GM23338 (cell line): ENCODE results near the gene KCNMB2. TPM values are rescaled to one million over a fixed set of nuclear protein-coding genes. Genes with fewer than 3 reads are reported as not detected.
"Not testable (repeated sequence)": the region's sequence is repeated elsewhere in the genome, so short reads cannot be mapped to it uniquely, and the experiment has no call there.

Experiments used
- ATAC-seq: fragments of 200-7000 bp; cut with Tn5 transposase; 3 replicates; pipeline ENCODE4 v1.9.1; 2020
- DNase-seq: peaks from one replicate; pipeline ENCODE4 v3.0.0-alpha.2; 2015; ENCODE audit warnings: low spot score
- H2AFZ ChIP-seq: fragments of 200-600 bp; sonication (generic); 2 replicates; pipeline ENCODE4 v1.8.0; 2016; ENCODE audit warnings: antibody characterized with exemption, mild to moderate bottlenecking, moderate library complexity
- H3F3A ChIP-seq: fragments of 200-600 bp; sonication (generic); replicated peaks from 2 replicates; pipeline ENCODE4 v1.8.0; 2017; ENCODE audit warnings: antibody characterized with exemption, mixed run types, low read depth
- H3K27ac ChIP-seq: fragments of 200-600 bp; sonication (generic); 2 replicates; pipeline ENCODE4 v1.6.1; 2016; ENCODE audit warnings: low read depth
- H3K27me3 ChIP-seq: fragments of 200-600 bp; sonication (generic); 2 replicates; pipeline ENCODE4 v1.8.0; 2016; ENCODE audit warnings: mild to moderate bottlenecking, mixed run types, moderate library complexity; ENCODE audit not compliant: insufficient read depth
- H3K36me3 ChIP-seq: fragments of 200-600 bp; sonication (generic); 2 replicates; pipeline ENCODE4 v1.8.0; 2016; ENCODE audit warnings: mild to moderate bottlenecking; ENCODE audit not compliant: insufficient read depth
- H3K4me1 ChIP-seq: fragments of 200-600 bp; sonication (generic); 2 replicates; pipeline ENCODE4 v1.8.0; 2016; ENCODE audit warnings: mild to moderate bottlenecking, moderate library complexity; ENCODE audit not compliant: insufficient read depth
- H3K4me2 ChIP-seq: fragments of 200-600 bp; sonication (generic); 2 replicates; pipeline ENCODE4 v1.7.1; 2017; ENCODE audit warnings: mixed run types
- H3K4me3 ChIP-seq: fragments of 200-600 bp; sonication (generic); 2 replicates; pipeline ENCODE4 v1.6.1; 2016; ENCODE audit warnings: mixed run types
- H3K79me2 ChIP-seq: fragments of 200-600 bp; sonication (generic); replicated peaks from 2 replicates; pipeline ENCODE4 v1.8.0; 2017; ENCODE audit warnings: mild to moderate bottlenecking; ENCODE audit not compliant: insufficient read depth
- H3K9me2 ChIP-seq: fragments of 200-600 bp; sonication (generic); 2 replicates; pipeline ENCODE4 v1.8.0; 2017; ENCODE audit not compliant: insufficient read depth
- H4K20me1 ChIP-seq: fragments of 200-600 bp; sonication (generic); replicated peaks from 2 replicates; pipeline ENCODE4 v1.8.0; 2017; ENCODE audit warnings: mild to moderate bottlenecking; ENCODE audit not compliant: insufficient read depth
- H3K27ac Mint-ChIP-seq: 2 replicates; pipeline ENCODE4 v1.8.0; 2020; ENCODE audit warnings: inconsistent platforms, mild to moderate bottlenecking, moderate library complexity, mixed read lengths
- H3K27me3 Mint-ChIP-seq: 3 replicates; pipeline ENCODE4 v1.8.0; 2022; ENCODE audit warnings: low read depth, mild to moderate bottlenecking, moderate library complexity, mixed read lengths, inconsistent platforms; ENCODE audit not compliant: insufficient read depth, poor library complexity
- H3K36me3 Mint-ChIP-seq: 3 replicates; pipeline ENCODE4 v1.8.0; 2021; ENCODE audit warnings: low read depth, mild to moderate bottlenecking, inconsistent platforms, moderate library complexity, mixed read lengths
- H3K4me1 Mint-ChIP-seq: 3 replicates; pipeline ENCODE4 v1.8.0; 2020; ENCODE audit warnings: mild to moderate bottlenecking, inconsistent platforms, mixed read lengths
- H3K4me3 Mint-ChIP-seq: 3 replicates; pipeline ENCODE4 v1.8.0; 2021; ENCODE audit warnings: moderate library complexity, mild to moderate bottlenecking, inconsistent platforms, mixed read lengths
- H3K9me3 Mint-ChIP-seq: 3 replicates; pipeline ENCODE4 v1.8.0; 2020; ENCODE audit warnings: moderate library complexity, mild to moderate bottlenecking, inconsistent platforms, mixed read lengths
- CREB1 ChIP-seq: fragments of 250-450 bp; sonication (Bioruptor Pico); IDR thresholded peaks from 2 replicates; pipeline ENCODE4 v1.5.0; 2020; ENCODE audit warnings: low read depth, mild to moderate bottlenecking, moderate library complexity
- EZH2 ChIP-seq: fragments of 200-600 bp; sonication (generic); IDR thresholded peaks from one replicate; pipeline ENCODE4 v1.8.0; 2017; ENCODE audit warnings: antibody characterized with exemption, mild to moderate bottlenecking, low read depth; ENCODE audit not compliant: unreplicated experiment
- EZH2phosphoT487 ChIP-seq: fragments of 200-600 bp; sonication (generic); IDR thresholded peaks from one replicate; pipeline ENCODE4 v1.8.1; 2018; ENCODE audit warnings: antibody characterized with exemption; ENCODE audit not compliant: unreplicated experiment
- JUNB ChIP-seq: IDR thresholded peaks from one replicate; pipeline ENCODE4 v1.6.1; 2016; ENCODE audit warnings: antibody characterized with exemption; ENCODE audit not compliant: unreplicated experiment
- NANOG ChIP-seq: IDR thresholded peaks from 2 replicates; pipeline ENCODE4 v1.6.1; 2016; ENCODE audit warnings: antibody characterized with exemption, borderline replicate concordance
- POLR2AphosphoS5 ChIP-seq: IDR thresholded peaks from 2 replicates; pipeline ENCODE4 v1.6.1; 2016; ENCODE audit warnings: antibody characterized with exemption, low read depth
- STAT1 ChIP-seq: IDR thresholded peaks from one replicate; pipeline ENCODE4 v1.6.1; 2016; ENCODE audit warnings: antibody characterized with exemption; ENCODE audit not compliant: unreplicated experiment
- ZNF114 ChIP-seq: fragments of 250-450 bp; sonication (Bioruptor Pico); IDR thresholded peaks from 2 replicates; pipeline ENCODE4 v1.5.0; 2020; ENCODE audit warnings: mild to moderate bottlenecking, moderate library complexity
- ZNF331 ChIP-seq: fragments of 250-450 bp; sonication (Bioruptor Pico); IDR thresholded peaks from 2 replicates; pipeline ENCODE4 v1.5.0; 2020; ENCODE audit warnings: low read depth, mild to moderate bottlenecking, moderate library complexity
- polyA plus RNA-seq: library from polyadenylated mRNA; unstranded; fragments of >200 nt; fragmentation: Nextera tagmentation; extraction: Ambion mirVana; gene quantifications from 2 replicates; pipeline ENCODE4 v1.2.1, GENCODE V29; 2016
- total RNA-seq: library from RNA; depleted of rRNA; stranded (reverse); fragments of >200 nt; shearing (Covaris generic); gene quantifications from 2 replicates; pipeline ENCODE4 v1.2.3, GENCODE V29; 2014
- TF ChIP-seq, protein P1 (sequence below): IDR thresholded peaks from 2 replicates; pipeline ENCODE4 v1.6.1; 2016; ENCODE audit warnings: antibody characterized with exemption
- TF ChIP-seq, protein P2 (sequence below): IDR thresholded peaks from one replicate; pipeline ENCODE4 v1.6.1; 2018; ENCODE audit warnings: antibody characterized with exemption; ENCODE audit not compliant: unreplicated experiment
- TF ChIP-seq, protein P3 (sequence below), 2 experiments: fragments of 200-600 bp in 1 of 2; sonication (generic) in 1 of 2; conservative IDR thresholded peaks; 2 replicates each; pipeline versions ENCODE4 v1.5.1 to v1.6.1; 2016 to 2017; ENCODE audit warnings: antibody characterized with exemption in 2 of 2, low read depth in 2 of 2, mild to moderate bottlenecking in 2 of 2, moderate library complexity in 1 of 2

The KCNMB2 gene
- total and polyA plus RNA-seq, 2 experiments from 2014 or later = 0.53 TPM; not detected in 1

DNA sequence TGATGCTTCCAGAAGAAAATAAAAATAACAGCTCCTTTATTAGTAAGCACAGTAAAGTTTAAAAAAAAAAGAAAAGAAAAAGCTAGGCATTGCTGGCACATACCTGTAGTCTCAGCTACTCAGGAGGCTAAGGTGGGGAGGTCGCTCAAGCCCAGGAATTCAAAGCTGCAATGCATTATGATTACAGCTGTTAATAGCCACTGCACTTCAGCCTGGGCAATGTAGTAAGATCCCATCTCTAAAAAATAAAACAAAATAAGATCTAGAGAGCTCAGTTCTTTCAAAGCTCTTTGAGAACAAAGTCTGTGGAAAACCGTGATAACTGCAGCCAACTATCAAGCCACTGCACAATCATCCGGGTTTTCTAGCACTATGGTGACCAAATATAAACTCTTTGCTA lies 323.1 kb downstream of the KCNMB2 start:
- ATAC-seq = no peak
- H3K27me3 ChIP-seq = no peaks in the 10 kb centered on the region
- H3K4me2 ChIP-seq = peak overlapping the region; percentile 66
- H3K9me3 Mint-ChIP-seq = peaks cover 13% of the 10 kb centered on the region
- peaks cover 14% of the 10 kb centered on the region; the same call in 2 of the 3 replicates for H3K36me3 Mint-ChIP-seq
- H2AFZ ChIP-seq = 0 out of 2 replicates have a peak overlapping the region, but pooled peaks have one; percentile 20
- H4K20me1 ChIP-seq = no peaks in the 10 kb centered on the region
- H3K36me3 ChIP-seq = no peaks in the 10 kb centered on the region
- DNase-seq = no peak
- no peaks in the 10 kb centered on the region for H3K79me2 ChIP-seq
- no peaks in the 10 kb centered on the region for H3F3A ChIP-seq
- no peak overlapping the region for H3K27ac Mint-ChIP-seq
- peaks cover 5% of the 10 kb centered on the region for H3K27me3 Mint-ChIP-seq
- H3K4me3 ChIP-seq = peak overlapping the region; percentile 39
- H3K27ac ChIP-seq = no peak overlapping the region; the same call in 1 of the 2 replicates
- TF ChIP-seq NANOG (no peak), STAT1 (no peak), CREB1 (CRISPR knock-in tag) (no peak), EZH2phosphoT487 (no peak), EZH2 (no peak), ZNF114 (CRISPR knock-in tag) (no peak), ZNF331 (CRISPR knock-in tag) (no peak), JUNB (no peak)
- H3K4me1 ChIP-seq = no peaks in the 10 kb centered on the region; the same call in 1 of the 2 replicates
- no peaks in the 10 kb centered on the region for H3K9me2 ChIP-seq
- no peak overlapping the region for H3K4me3 Mint-ChIP-seq
- peaks cover 3% of the 10 kb centered on the region; the same call in 1 of the 3 replicates for H3K4me1 Mint-ChIP-seq

DNA sequence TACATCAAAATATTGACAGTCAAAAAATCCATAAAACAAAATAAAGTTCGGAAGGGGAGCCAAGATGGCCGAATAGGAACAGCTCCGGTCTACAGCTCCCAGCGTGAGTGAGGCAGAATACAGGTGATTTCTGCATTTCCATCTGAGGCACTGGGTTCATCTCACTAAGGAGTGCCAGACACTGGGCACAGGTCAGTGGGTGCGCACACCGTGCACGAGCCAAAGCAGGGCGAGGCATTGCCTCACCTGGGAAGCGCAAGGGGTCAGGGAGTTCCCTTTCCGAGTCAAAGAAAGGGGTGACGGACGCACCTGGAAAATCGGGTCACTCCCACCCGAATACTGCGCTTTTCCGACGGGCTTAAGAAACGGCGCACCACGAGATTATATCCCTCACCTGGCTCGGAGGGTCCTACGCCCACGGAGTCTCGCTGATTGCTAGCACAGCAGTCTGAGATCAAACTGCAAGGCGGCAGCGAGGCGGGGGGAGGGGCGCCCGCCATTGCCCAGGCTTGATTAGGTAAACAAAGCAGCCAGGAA lies 323.7 kb downstream of the KCNMB2 start:
- H3K27me3 Mint-ChIP-seq, H3K79me2 ChIP-seq, ATAC-seq, H3K4me1 Mint-ChIP-seq, H3K27me3 ChIP-seq, H3K9me2 ChIP-seq, DNase-seq, H3K36me3 ChIP-seq, H3F3A ChIP-seq, H4K20me1 ChIP-seq, H3K4me1 ChIP-seq: not testable (repeated sequence)
- Mint-ChIP-seq H3K27ac (peak overlapping the region; percentile 96), H3K36me3 (peaks cover 14% of the 10 kb centered on the region; the same call in 2 of the 3 replicates), H3K4me3 (peak overlapping the region; percentile 62), H3K9me3 (peaks cover 13% of the 10 kb centered on the region)
- peak; percentile 28; the same call in 1 of the 2 replicates for TF ChIP-seq ZNF114 (CRISPR knock-in tag)
- peak overlapping the region; percentile 20; the same call in 1 of the 2 replicates for H2AFZ ChIP-seq
- H3K27ac ChIP-seq = peak overlapping the region; percentile 76
- H3K4me3 ChIP-seq = peak overlapping the region; percentile 39
- H3K4me2 ChIP-seq = peak overlapping the region; percentile 66

DNA sequence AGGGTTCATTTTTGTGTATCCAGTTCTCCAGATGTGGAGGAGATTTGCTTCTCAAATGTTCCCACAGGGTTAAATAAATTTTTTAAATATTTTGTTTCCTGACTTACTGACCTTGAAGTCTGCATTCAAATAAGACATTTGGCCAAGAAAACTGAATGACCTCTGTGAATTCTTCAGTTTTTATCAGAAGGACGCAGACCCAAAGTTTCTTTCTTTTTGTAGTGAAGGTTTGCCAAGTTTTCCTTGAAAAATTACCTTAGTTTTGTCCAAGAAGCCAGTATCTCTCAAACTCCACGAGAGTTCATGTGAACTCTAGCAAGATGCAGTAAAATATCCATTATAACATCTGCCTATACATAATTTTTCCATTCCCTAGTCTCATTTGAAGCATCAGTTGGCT lies 332.4 kb downstream of the KCNMB2 start:
- Histone ChIP-seq H3K27ac (no peak overlapping the region), H3K4me3 (no peak overlapping the region), H3K79me2 (no peaks in the 10 kb centered on the region), H3K36me3 (no peaks in the 10 kb centered on the region), H3F3A (no peaks in the 10 kb centered on the region), H3K4me2 (no peak overlapping the region), H2AFZ (no peak overlapping the region), H4K20me1 (no peaks in the 10 kb centered on the region), H3K9me2 (0 out of 2 replicates have a peak, but pooled peaks cover 4% of the 10 kb centered on the region), H3K27me3 (no peaks in the 10 kb centered on the region), H3K4me1 (no peaks in the 10 kb centered on the region)
- Mint-ChIP-seq H3K9me3 (peaks cover 7% of the 10 kb centered on the region; the same call in 2 of the 3 replicates), H3K36me3 (no peaks in the 10 kb centered on the region; the same call in 2 of the 3 replicates), H3K27me3 (peaks cover 2% of the 10 kb centered on the region), H3K27ac (no peak overlapping the region), H3K4me1 (no peaks in the 10 kb centered on the region), H3K4me3 (no peak overlapping the region)
- DNase-seq (no peak), ATAC-seq (no peak)
- TF ChIP-seq, protein P1, sequence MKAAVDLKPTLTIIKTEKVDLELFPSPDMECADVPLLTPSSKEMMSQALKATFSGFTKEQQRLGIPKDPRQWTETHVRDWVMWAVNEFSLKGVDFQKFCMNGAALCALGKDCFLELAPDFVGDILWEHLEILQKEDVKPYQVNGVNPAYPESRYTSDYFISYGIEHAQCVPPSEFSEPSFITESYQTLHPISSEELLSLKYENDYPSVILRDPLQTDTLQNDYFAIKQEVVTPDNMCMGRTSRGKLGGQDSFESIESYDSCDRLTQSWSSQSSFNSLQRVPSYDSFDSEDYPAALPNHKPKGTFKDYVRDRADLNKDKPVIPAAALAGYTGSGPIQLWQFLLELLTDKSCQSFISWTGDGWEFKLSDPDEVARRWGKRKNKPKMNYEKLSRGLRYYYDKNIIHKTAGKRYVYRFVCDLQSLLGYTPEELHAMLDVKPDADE = no peak
- TF ChIP-seq, protein P2, sequence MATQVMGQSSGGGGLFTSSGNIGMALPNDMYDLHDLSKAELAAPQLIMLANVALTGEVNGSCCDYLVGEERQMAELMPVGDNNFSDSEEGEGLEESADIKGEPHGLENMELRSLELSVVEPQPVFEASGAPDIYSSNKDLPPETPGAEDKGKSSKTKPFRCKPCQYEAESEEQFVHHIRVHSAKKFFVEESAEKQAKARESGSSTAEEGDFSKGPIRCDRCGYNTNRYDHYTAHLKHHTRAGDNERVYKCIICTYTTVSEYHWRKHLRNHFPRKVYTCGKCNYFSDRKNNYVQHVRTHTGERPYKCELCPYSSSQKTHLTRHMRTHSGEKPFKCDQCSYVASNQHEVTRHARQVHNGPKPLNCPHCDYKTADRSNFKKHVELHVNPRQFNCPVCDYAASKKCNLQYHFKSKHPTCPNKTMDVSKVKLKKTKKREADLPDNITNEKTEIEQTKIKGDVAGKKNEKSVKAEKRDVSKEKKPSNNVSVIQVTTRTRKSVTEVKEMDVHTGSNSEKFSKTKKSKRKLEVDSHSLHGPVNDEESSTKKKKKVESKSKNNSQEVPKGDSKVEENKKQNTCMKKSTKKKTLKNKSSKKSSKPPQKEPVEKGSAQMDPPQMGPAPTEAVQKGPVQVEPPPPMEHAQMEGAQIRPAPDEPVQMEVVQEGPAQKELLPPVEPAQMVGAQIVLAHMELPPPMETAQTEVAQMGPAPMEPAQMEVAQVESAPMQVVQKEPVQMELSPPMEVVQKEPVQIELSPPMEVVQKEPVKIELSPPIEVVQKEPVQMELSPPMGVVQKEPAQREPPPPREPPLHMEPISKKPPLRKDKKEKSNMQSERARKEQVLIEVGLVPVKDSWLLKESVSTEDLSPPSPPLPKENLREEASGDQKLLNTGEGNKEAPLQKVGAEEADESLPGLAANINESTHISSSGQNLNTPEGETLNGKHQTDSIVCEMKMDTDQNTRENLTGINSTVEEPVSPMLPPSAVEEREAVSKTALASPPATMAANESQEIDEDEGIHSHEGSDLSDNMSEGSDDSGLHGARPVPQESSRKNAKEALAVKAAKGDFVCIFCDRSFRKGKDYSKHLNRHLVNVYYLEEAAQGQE = no peak
- TF ChIP-seq, protein P3, sequence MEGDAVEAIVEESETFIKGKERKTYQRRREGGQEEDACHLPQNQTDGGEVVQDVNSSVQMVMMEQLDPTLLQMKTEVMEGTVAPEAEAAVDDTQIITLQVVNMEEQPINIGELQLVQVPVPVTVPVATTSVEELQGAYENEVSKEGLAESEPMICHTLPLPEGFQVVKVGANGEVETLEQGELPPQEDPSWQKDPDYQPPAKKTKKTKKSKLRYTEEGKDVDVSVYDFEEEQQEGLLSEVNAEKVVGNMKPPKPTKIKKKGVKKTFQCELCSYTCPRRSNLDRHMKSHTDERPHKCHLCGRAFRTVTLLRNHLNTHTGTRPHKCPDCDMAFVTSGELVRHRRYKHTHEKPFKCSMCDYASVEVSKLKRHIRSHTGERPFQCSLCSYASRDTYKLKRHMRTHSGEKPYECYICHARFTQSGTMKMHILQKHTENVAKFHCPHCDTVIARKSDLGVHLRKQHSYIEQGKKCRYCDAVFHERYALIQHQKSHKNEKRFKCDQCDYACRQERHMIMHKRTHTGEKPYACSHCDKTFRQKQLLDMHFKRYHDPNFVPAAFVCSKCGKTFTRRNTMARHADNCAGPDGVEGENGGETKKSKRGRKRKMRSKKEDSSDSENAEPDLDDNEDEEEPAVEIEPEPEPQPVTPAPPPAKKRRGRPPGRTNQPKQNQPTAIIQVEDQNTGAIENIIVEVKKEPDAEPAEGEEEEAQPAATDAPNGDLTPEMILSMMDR (conservative IDR thresholded peaks at IDR 0.05; ENCODE audit: low read depth in 2 of 2) = no peak
- TF ChIP-seq NANOG (no peak), EZH2 (no peak), EZH2phosphoT487 (no peak), ZNF114 (CRISPR knock-in tag) (no peak), ZNF331 (CRISPR knock-in tag) (no peak), POLR2AphosphoS5 (no peak)
